Inflammatory macrophage treated with lipopolysaccharide for 1 hour (primary cell): ENCODE measurements around the gene TSEN54.
"Not testable (repeated sequence)": the region's sequence is repeated elsewhere in the genome, so short reads cannot be mapped to it uniquely, and the experiment has no call there.

ENCODE experiments used
- DNase-seq, 2 donors: peaks; one replicate each; pipeline ENCODE4 v3.0.0-alpha.2; 2020 to 2022

Gene TSEN54

GRCh38 chr17:75516255-75516618, at the start of gene TSEN54:
TSS of gene TSEN54 (plus strand) at chr17:75516528. CDS start at chr17:75516561, 33 bp downstream.
- DNase-seq, result peak; percentile 82 to 92

- no peak for DNase-seq
Measured at GRCh38 chr17:75468291-75468754, 48.0 kb upstream of the TSEN54 start.

- DNase-seq, result no peak
Measured at GRCh38 chr17:75468779-75469373, 47.5 kb upstream of the TSEN54 start.

- DNase-seq, result no peak
Measured at GRCh38 chr17:75471207-75471606, 45.1 kb upstream of the TSEN54 start.

- no peak for DNase-seq
Measured at GRCh38 chr17:75472119-75472518, 44.2 kb upstream of the TSEN54 start.

- no peak for DNase-seq
Measured at GRCh38 chr17:75473246-75473645, 43.1 kb upstream of the TSEN54 start.

- DNase-seq, result no peak
Measured at GRCh38 chr17:75474736-75475135, 41.6 kb upstream of the TSEN54 start.

GRCh38 chr17:75475144-75475835, 41.0 kb upstream of the TSEN54 start:
- DNase-seq, result no peak

- no peak for DNase-seq
Measured at GRCh38 chr17:75475851-75476250, 40.5 kb upstream of the TSEN54 start.

GRCh38 chr17:75476271-75476671, 40.1 kb upstream of the TSEN54 start:
- DNase-seq, result no peak

- no peak for DNase-seq
Measured at GRCh38 chr17:75476752-75477489, 39.4 kb upstream of the TSEN54 start.

- DNase-seq, result not testable (repeated sequence)
Measured at GRCh38 chr17:75477490-75477862, 38.9 kb upstream of the TSEN54 start.

- DNase-seq, result no peak
Measured at GRCh38 chr17:75478508-75478907, 37.8 kb upstream of the TSEN54 start.

GRCh38 chr17:75480281-75480680, 36.0 kb upstream of the TSEN54 start:
- no peak for DNase-seq

- DNase-seq, result no peak
Measured at GRCh38 chr17:75481194-75482068, 34.9 kb upstream of the TSEN54 start.

GRCh38 chr17:75482098-75482942, 34.0 kb upstream of the TSEN54 start:
- DNase-seq, result no peak

- no peak for DNase-seq
Measured at GRCh38 chr17:75485688-75486087, 30.6 kb upstream of the TSEN54 start.

- DNase-seq, result no peak
Measured at GRCh38 chr17:75486151-75486550, 30.2 kb upstream of the TSEN54 start.

- no peak for DNase-seq
Measured at GRCh38 chr17:75486951-75487350, 29.4 kb upstream of the TSEN54 start.

GRCh38 chr17:75487351-75488070, 28.8 kb upstream of the TSEN54 start:
- peak; percentile 59 for DNase-seq
